Right ventricle myocardium inferior (tissue), 1 donor: ENCODE data around the gene AGO1. TPM values are rescaled to one million over a fixed set of nuclear protein-coding genes. Genes with fewer than 3 reads are reported as not detected.

Source experiments
- ATAC-seq: fragments of 200-7000 bp; cut with Tn5 transposase; one replicate; pipeline ENCODE4 v1.9.1; 2020; ENCODE audit warnings: mild to moderate bottlenecking, moderate library complexity
- DNase-seq: peaks from one replicate; pipeline ENCODE4 v3.0.0; 2021; ENCODE audit errors: missing footprints
- intact Hi-C: fragments of 100-400 bp; cut with DNase I; formaldehyde crosslinking; loops from one replicate; pipeline ENCODE4 v1.11.0; 2022
- total RNA-seq: library from RNA; stranded (reverse); fragmentation: NEBNext Ultra II Directional; extraction: Animal tissue kit (Norgen Biotek cat#: 25700); gene quantifications from one replicate; pipeline ENCODE4 v1.2.1, GENCODE V29; 2021
- donor health status: DM: no; HTN: yes; CAD: no; lungs with severe emphysema.

Gene AGO1
- total RNA-seq, 1 donor from 2014 or later, result 17.5 TPM

DNA sequence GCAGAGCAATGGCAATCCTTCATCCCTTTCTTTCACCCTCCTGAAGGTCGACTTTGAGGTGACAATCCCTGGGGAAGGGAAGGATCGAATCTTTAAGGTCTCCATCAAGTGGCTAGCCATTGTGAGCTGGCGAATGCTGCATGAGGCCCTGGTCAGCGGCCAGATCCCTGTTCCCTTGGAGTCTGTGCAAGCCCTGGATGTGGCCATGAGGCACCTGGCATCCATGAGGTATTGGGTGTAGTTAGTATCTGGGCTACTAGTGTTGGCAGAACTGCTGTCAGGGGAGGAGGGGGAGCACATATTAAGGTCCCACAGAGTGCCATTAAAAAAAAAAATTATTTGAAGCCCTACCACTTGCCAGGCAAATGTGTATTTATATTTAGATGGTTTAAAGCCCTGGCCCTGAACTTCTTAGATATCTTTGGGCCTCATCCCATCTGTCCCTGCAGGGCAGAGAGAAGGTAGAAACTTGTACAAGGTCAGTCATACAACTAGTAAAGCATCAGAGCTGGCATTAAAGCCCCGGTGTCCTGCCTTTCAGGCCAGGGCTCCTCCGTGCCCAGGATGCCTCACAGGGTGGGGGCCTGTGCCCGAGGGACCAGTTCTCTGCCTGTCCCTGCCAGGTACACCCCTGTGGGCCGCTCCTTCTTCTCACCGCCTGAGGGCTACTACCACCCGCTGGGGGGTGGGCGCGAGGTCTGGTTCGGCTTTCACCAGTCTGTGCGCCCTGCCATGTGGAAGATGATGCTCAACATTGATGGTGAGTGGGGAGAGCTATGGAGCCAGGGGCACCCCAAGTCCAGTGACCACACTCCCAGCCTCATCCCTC, 10.3 kb downstream of the AGO1 start:
- DNase-seq, result no peak
- intact Hi-C loops, result no loop called here
- ATAC-seq, result peak; percentile 55

DNA sequence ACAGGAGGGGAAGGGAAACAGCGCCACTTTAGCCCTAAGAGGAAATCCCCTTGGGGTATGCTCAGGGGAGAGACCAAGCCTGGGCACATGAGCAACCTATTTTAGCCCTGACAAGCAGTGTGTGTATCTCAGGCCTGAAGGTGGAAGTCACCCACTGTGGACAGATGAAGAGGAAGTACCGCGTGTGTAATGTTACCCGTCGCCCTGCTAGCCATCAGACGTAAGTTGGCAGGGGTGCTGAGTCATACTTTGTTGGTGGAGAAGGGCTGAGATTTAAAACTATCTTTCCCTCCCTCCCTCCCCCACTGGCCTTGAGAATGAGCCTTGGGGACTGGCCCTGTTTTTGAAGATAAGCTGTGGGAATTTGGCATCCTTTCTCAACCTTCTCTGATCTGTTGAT, 11.2 kb downstream of the AGO1 start:
- intact Hi-C loops, result no loop called here
- DNase-seq, result peak; percentile 76
- peak; percentile 41 for ATAC-seq

DNA sequence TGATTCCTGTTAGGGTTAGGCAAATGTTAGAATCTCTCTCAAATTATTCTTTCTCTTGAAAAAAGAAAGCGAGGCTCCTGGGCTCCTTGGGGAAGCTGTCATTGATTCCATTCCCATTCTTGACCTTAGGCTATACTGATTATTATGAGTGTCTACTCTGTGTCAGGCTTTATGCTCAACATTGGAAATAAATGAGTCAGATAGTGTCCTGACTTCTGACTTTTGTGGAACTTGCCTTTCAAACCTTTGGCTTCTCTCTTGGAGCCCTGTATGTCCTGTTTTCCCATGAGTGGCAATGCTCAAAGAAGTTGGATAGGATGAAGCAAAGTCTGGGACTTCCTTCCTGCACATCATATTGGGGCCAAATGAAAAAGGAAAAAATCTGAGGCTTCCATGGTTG, 11.6 kb downstream of the AGO1 start:
- no peak for ATAC-seq
- intact Hi-C loops, result no loop called here
- no peak for DNase-seq

DNA sequence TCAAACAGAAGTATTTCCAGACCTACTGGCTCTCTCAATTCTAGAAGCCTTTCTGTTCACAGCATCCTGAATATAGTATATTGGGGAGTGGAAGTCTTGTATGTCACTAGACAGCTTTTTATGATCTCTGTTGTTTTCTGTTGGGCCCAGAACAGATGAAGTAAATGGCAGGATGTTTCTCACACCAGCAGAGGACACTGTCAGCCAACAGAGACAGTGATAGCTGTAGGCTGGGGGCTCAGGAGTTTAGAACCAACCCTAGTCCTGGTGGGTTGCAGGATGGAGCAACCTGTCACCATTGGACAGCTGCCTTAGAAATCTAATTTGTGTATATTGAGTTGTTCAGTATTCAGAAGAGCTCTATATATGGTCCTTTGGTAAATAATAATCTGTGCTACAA, 16.9 kb downstream of the AGO1 start:
- intact Hi-C loops, result no loop called here
- DNase-seq, result no peak

DNA sequence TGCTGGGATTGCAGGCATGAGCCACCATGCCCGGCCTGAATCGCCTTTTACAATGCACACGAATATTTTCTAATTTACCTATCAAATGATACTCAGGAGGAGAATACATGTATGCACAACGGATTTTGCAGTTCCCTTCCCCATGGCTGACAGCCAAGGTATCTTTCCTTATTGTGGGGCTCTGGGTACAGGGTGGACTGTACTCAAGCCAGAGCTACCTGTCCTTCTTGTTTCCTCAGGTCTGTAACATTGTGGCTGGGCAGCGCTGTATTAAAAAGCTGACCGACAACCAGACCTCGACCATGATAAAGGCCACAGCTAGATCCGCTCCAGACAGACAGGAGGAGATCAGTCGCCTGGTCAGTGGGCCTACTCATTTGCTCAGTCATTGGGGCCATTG, 18.2 kb downstream of the AGO1 start:
- ATAC-seq, result no peak
- intact Hi-C loops, result no loop called here
- no peak for DNase-seq

More for the DNA sequence above, 16.9 kb downstream of the AGO1 start:
- no peak for ATAC-seq

DNA sequence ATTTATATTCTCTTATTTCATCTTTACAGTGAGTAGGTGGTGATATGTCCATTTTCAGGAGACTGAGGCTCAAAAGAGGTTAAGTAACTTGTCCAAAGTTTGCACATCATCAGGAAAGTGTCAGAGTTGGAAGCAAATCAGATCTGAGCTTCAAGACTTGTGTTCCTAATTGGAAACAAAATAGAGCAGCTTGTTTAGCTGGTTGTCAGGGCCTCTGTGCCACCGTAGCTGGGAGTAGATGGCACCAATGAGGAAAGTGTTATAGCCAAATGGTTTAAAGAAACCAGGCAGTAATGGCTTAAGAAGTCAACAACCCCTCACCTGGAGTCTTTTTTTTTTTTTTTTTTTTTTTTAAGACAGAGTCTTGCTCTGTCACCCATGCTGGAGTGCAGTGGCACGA, 19.7 kb downstream of the AGO1 start:
- ATAC-seq (peak; percentile 39), DNase-seq (no peak)
- intact Hi-C loops, result no loop called here

DNA sequence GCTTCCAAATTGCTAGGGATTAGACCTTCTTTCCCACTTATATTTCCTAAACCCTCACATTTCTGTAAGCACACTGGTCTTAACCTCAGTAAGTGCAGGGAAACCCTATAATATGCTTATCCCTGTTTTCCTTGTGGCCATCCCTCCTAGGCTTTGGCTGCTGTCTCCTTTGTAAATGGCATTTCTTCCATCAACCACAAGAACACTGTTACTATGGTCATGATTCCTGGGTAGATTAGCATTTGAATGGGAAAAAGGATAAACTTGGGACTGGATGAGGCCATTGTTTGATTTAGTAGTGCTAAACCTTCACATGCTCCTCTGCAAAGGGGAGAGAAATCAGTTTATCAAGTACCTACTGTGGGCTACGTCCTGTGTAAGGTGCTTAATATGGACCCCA, 31.7 kb downstream of the AGO1 start:
- ATAC-seq, result no peak
- no peak for DNase-seq
- intact Hi-C loops, result no loop called here

DNA sequence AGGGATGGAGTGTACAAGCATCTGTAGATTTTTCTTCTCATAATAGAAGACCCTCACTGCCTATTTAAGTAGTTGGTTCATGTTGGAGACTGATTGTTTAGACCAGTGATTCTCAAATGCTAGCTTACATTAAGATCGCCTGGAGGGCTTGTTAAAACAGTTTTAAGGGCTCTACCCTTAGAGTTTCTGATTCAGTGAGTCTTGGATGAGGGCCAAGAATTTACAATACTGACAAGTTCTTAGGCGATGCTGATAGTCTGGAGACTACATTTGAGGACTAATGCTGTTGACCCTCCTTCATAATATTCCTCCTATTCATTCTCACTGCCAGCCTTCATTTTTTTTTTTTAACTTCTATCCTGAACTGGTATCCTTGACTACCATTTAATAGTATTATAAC, 32.7 kb downstream of the AGO1 start:
- ATAC-seq (no peak), DNase-seq (no peak)
- intact Hi-C loops, result no loop called here

DNA sequence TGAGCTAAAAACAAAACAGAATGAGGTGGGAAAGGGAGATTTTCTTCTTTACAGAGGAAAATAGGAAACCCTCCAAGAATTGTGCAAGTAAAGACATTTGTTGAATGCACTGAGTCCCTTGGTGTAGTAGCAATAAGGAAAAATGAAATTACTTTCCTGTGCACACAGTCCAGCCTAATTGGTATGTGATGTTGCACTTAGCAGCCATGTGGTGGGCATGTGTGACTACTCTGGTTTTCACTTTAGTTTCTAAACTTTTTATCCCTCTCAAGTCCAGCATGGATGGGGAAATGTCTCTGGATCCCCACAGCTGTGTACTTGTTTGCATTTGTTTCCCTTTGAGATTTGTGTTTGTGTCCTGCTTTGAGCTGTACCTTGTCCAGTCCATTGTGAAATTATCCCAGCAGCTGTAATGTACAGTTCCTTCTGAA, 40.8 kb downstream of the AGO1 start:
- intact Hi-C loops, result no loop called here
- DNase-seq, result no peak
- no peak for ATAC-seq

DNA sequence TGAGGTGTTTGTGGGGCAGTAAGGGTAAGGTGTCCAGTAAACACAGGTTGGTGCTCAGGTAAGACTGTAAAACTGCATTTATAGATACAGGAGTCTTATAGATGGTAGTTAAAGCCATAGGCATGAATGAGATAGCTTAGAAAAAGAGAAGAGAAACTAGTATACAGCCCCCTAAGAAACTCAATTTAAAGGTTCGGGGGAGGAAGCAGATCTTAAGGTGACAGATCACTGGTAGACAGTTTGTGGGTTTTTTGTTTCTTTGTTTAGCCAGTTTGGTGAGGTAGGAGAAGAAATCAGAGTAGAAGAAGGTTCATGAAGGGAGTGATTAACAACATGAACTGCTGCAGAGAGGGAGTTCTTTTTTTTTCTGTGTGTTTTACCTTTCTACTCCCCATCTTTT, 41.8 kb downstream of the AGO1 start:
- no peak for ATAC-seq
- no peak for DNase-seq
- intact Hi-C loops, result no loop called here

DNA sequence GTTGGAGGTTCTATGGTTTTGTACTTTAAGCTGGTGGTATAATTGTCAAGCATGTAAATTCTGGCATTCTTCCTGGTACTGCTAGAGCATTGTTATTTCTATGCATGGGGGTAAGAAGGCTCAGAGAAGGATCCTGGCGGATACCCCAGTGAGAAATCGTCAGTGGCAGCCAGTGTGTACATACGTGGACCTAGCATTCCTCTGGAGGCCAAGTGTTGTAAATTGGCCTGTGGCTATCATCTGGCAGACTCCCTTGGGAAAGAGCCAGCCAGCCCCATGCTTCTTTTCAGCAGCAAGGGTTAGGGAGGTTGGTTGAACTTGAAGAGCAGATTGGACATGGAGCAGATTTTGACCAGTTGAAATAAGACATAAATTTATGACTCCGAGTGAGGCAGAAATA, 42.7 kb downstream of the AGO1 start:
- intact Hi-C loops, result no loop called here
- peak; percentile 55 for ATAC-seq
- no peak for DNase-seq

DNA sequence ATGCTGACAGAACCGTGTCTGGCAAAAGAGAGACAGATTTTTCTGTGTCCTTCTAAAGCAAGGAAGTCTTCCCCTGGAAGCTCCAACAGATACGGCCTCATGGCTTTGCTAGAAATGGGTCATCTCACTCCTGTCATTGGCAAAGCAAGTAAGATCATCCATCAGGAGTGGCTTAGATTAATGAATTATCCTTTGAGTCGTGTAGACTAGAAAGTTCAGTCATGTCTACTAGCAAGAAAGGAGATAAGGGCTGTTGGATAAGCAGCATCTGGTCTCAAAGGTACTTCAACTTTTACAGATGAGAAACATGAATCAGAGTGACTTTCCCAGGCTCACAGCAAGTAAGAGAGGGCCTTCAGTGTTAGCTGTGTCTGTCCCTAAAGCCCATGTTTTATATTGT, 44.5 kb downstream of the AGO1 start:
- no peak for DNase-seq
- no peak for ATAC-seq
- intact Hi-C loops, result no loop called here

DNA sequence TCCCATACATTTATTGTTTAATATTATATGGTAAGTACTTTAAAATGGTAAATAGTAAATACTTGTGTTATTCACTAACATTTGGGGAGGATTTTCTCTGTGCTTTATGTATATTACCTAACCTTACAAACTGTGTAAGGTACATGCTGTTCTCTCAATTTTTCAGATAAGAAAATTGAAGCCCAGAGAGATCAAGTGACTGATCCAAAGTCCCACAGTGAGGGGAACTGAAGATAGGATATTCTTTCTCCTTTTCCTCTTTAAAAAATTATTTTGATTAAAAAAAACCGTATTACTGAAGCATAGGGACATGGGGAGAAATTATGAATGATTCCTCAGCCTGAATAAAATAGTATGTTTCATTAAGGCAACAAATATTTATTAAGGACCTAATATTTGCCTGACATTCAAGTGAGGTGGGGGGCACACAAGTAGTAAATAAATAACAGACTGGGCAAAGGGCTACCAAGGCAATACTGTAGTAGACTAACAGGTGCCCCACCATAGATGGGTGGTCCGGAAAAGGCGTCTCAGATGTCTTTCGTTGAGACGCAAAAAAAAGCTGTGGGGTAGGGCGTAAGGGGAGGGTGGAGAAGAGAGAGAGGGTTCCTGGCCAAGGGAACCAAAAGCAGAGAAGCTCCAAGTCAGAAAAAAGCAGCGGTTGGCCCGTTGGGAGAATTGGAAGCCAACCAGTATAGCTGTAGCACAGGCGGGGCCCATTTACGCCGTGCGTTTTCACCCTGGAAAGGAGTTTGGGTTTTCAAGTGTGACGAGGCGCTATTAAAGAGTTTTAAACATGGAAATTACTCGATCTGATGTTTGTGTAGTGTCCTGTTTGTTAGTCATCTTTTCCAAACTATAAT, 47.0 kb downstream of the AGO1 start:
- intact Hi-C loops, result loop anchor here (5.0 kb wide), 1 partner anchor 48 kb away; the partner anchor contains the start of gene AGO1
- ATAC-seq (peak; percentile 61), DNase-seq (peak; percentile 78)

DNA sequence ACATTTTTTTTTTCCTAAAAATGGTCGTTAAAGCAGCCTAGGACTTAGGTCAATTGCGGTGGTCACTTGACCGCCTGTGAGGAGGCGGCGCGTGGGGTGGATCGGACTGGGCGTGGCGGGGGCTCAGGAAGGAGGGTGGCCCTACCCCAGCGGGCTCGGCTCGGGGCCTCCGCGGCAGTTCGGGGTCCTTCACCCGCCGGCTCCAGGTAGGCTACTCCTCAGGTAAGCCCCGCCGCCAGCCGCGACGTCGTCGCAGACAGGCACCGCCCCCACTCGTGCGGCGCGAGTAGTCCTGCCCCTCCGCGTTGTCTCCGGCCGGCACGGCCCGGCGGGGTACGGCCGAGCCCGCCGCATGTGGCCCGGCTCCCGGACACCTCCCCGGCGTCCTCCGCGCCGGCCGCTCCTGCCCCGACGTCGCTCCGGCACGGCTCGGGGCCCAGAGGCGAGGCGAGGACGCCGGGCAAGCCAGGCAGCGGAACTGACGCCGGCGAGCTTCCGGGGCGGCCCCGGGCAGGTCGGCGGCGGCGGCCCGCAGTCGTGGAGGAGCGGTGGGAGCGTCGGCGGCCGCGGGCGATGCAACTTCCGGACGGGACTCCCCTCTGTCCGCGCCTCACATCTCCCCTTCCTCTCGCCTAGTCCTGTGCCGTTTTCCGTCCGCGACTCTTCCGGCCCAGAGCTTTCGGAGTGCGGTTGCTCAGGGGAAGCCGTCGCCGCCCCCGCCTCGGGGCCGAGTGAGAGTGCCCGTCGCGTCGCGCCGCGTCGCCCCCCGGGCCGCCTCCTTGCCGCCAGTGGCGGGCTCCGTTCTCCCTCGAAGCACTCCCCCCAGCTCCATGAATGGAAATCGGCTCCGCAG, 47.8 kb downstream of the AGO1 start, which contains the start of gene AGO3:
AGO3 (plus strand) TSS at position 513 of the 853 bp plus-strand sequence; CDS start at position 835, 322 bp downstream.
- intact Hi-C loops, result loop anchor here (5.0 kb wide), 1 partner anchor 49 kb away; the partner anchor contains the start of gene AGO1
- DNase-seq (peak; percentile 94), ATAC-seq (peak; percentile 95)

DNA sequence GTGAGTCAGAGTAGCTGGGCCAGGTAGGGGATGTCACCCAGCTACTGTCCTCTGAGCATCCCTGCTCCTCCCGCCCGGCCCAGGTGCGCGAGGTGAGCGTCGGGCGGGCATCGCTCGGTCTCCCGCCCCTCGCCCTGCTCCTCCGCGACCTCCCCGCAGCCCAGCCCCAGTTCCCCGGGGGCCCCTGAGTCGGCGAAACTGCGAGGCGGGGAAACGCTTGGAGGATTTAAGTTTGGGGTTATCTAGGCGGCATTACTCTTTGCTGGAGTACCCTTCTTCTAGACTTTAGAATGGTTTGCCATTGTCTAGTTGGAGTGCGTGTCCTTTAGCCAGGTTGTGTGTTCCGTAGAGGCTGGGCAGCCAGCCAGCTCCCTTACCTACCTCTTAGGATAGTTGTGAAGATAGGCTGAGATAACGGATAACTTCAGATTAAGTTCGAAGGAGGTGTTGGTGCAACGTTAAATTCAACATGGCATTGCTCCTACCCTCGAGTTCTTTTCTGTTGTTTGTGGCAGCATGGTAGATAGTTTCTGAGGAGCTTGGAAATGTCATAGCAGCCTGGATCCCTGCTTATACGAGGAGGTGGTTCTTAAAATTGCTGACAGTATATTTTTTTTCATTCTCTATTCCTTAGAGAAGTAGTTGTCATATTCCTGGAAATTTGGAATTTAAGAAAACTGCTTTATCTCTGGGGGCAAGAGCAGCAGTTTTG, 48.6 kb downstream of the AGO1 start:
- intact Hi-C loops, result loop anchor here (5.0 kb wide), 1 partner anchor 49 kb away; the partner anchor contains the start of gene AGO1
- ATAC-seq, result peak; percentile 26
- DNase-seq, result no peak

DNA sequence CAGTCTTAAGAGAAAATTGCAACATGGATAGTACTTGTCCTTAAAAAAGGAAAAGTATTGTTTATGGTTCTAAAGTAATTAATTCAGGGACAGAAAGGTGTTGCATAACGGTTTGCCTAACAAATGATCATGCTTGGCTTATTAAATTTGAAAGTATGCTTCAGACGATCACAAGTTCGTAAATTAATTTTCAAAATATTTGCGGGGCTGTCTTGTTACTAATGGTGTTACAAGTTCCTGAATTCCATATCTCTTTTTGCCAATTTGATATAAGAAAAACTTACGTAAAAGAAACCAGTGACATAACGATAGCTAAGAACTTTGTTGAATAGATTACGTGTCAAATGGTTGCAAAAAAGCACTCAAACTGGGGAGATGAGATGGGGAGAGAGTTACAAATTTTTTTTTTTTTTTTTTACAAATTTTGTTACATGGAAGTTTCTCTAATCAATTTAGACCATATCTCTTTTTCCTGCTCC, 49.2 kb downstream of the AGO1 start:
- intact Hi-C loops, result loop anchor here (5.0 kb wide), 1 partner anchor 50 kb away; the partner anchor contains the start of gene AGO1
- DNase-seq, result no peak
- ATAC-seq, result no peak

DNA sequence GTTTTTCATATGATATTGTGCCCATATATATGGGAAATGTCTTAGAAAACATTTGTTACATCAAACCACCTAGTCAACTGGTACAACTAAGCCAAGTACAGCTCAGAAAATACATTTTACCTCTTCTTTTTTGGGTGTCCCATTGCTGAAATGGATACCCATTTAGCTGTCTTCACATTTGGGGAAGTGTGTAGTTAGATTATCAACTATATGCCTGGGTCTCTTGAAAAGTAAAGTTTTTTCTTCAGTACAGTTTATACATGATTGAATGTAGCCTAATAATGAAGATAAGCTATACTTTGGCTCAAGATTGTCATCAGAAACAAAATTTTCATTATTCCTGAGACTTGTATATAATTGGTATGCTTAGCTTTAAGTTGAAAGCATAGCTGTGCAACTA, 49.9 kb downstream of the AGO1 start:
- DNase-seq (no peak), ATAC-seq (no peak)
- intact Hi-C loops, result loop anchor here (5.0 kb wide), 1 partner anchor 51 kb away; the partner anchor contains the start of gene AGO1
